ENCODE data around the gene CHRM1. TPM values are rescaled to one million over a fixed set of nuclear protein-coding genes. Genes with fewer than 3 reads are reported as not detected.
"Not testable (repeated sequence)": the region's sequence is repeated elsewhere in the genome, so short reads cannot be mapped to it uniquely, and the experiment has no call there.

CHRM1 gene
- total RNA-seq, 1 donor from 2014 or later = 0.29 TPM

GRCh38 chr11:62860835-62861563 is 60.2 kb downstream of the CHRM1 start:
- H3K27ac Mint-ChIP-seq = peak overlapping the region; percentile 61
- peak overlapping the region; percentile 49 for H3K4me3 Mint-ChIP-seq
- peaks cover 9% of the 10 kb centered on the region for H3K36me3 Mint-ChIP-seq
- no peaks in the 10 kb centered on the region for H3K9me3 Mint-ChIP-seq
- no peak for DNase-seq (ENCODE audit: extremely low spot score, unreplicated experiment)
- TF ChIP-seq CTCF (conservative IDR thresholded peaks at IDR 0.05) = no peak
- H3K4me1 Mint-ChIP-seq (ENCODE audit: unreplicated experiment) = peaks cover 49% of the 10 kb centered on the region
- no peaks in the 10 kb centered on the region for H3K27me3 Mint-ChIP-seq

GRCh38 chr11:62859281-62859703 is 61.9 kb downstream of the CHRM1 start:
- Mint-ChIP-seq H3K36me3 (peaks cover 21% of the 10 kb centered on the region), H3K4me1 (ENCODE audit: unreplicated experiment) (peaks cover 49% of the 10 kb centered on the region)

More at GRCh38 chr11:62859281-62859703, 61.9 kb downstream of the CHRM1 start:
- H3K4me3 Mint-ChIP-seq = peak overlapping the region; percentile 97
- H3K9me3 Mint-ChIP-seq; H3K27me3 Mint-ChIP-seq; DNase-seq (ENCODE audit: extremely low spot score, unreplicated experiment): not testable (repeated sequence)
- H3K27ac Mint-ChIP-seq = peak overlapping the region; percentile 96

Other genes with a start within 250 kb of the CHRM1 start
- gene UQCC3, start 249.7 kb downstream of the CHRM1 start, total RNA-seq (ENCODE audit: low replicate concordance) = 11.2 and 11.7 TPM in 2 replicates
- gene LBHD1, start 249.1 kb downstream of the CHRM1 start, total RNA-seq (ENCODE audit: low replicate concordance) = 6.1 and 8.1 TPM in 2 replicates
- gene UBXN1, start 242.3 kb downstream of the CHRM1 start, total RNA-seq (ENCODE audit: low replicate concordance) = 76.5 and 113 TPM in 2 replicates
- 0.21 and 1.0 TPM in 2 replicates for gene LRRN4CL, start 231.8 kb downstream of the CHRM1 start, total RNA-seq (ENCODE audit: low replicate concordance)
- 93.5 and 94.6 TPM in 2 replicates for gene BSCL2, start 213.9 kb downstream of the CHRM1 start, total RNA-seq (ENCODE audit: low replicate concordance)
- gene GNG3, start 213.7 kb downstream of the CHRM1 start, total RNA-seq (ENCODE audit: low replicate concordance) = 0.88 and 4.7 TPM in 2 replicates
- gene HNRNPUL2, start 193.9 kb downstream of the CHRM1 start, total RNA-seq (ENCODE audit: low replicate concordance) = 44.8 and 63.7 TPM in 2 replicates
- gene TTC9C, start 192.9 kb downstream of the CHRM1 start, total RNA-seq (ENCODE audit: low replicate concordance) = 34.1 and 39.0 TPM in 2 replicates
- 6.3 and 10.1 TPM in 2 replicates for gene ZBTB3, start 167.2 kb downstream of the CHRM1 start, total RNA-seq (ENCODE audit: low replicate concordance)
- gene POLR2G, start 159.8 kb downstream of the CHRM1 start, total RNA-seq (ENCODE audit: low replicate concordance) = 68.8 and 98.7 TPM in 2 replicates
- 23.8 and 37.6 TPM in 2 replicates for gene TAF6L, start 150.0 kb downstream of the CHRM1 start, total RNA-seq (ENCODE audit: low replicate concordance)
- gene TMEM179B, start 134.0 kb downstream of the CHRM1 start, total RNA-seq (ENCODE audit: low replicate concordance) = 41.1 and 53.1 TPM in 2 replicates
- 21.9 and 23.3 TPM in 2 replicates for gene TMEM223, start 129.4 kb downstream of the CHRM1 start, total RNA-seq (ENCODE audit: low replicate concordance)
- 111 TPM in 2 replicates for gene NXF1, start 115.9 kb downstream of the CHRM1 start, total RNA-seq (ENCODE audit: low replicate concordance)
- gene STX5, start 89.3 kb downstream of the CHRM1 start, total RNA-seq (ENCODE audit: low replicate concordance) = 42.4 and 51.7 TPM in 2 replicates
- gene TEX54, start 88.5 kb downstream of the CHRM1 start, total RNA-seq (ENCODE audit: low replicate concordance) = not detected in 2 replicates
- 47.6 and 58.3 TPM in 2 replicates for gene WDR74, start 81.8 kb downstream of the CHRM1 start, total RNA-seq (ENCODE audit: low replicate concordance)
- gene SLC3A2, start 40.5 kb downstream of the CHRM1 start, total RNA-seq (ENCODE audit: low replicate concordance) = 190 and 287 TPM in 2 replicates
- 1.5 TPM in 1 of 2 replicates, not detected in the other for gene SLC22A6, start 63.6 kb upstream of the CHRM1 start, total RNA-seq (ENCODE audit: low replicate concordance)
- gene SLC22A8, start 94.5 kb upstream of the CHRM1 start, total RNA-seq (ENCODE audit: low replicate concordance) = 0.17 and 0.85 TPM in 2 replicates
- gene SLC22A24, start 222.9 kb upstream of the CHRM1 start, total RNA-seq (ENCODE audit: low replicate concordance) = not detected in 2 replicates